Ascending aorta (tissue), 2 donors: ENCODE data around the gene DCUN1D2. TPM values are rescaled to one million over a fixed set of nuclear protein-coding genes. Genes with fewer than 3 reads are reported as not detected.

Experiments used
- DNase-seq, 2 donors: peaks; one replicate each; pipeline ENCODE4 v3.0.0-alpha.2; 2019; ENCODE audit warnings: low spot score in 2 of 2
- H3K27ac ChIP-seq, 2 donors: fragments of 200-600 bp; sonication (generic); one replicate each; pipeline ENCODE4 v1.5.1; 2016 to 2017; ENCODE audit warnings: mild to moderate bottlenecking in 1 of 2
- H3K27me3 ChIP-seq: fragments of 200-600 bp; sonication (generic); one replicate; pipeline ENCODE4 v1.5.1; 2017
- H3K36me3 ChIP-seq, 2 donors: fragments of 200-600 bp; sonication (generic); one replicate each; pipeline ENCODE4 v1.5.1; 2016
- H3K4me1 ChIP-seq, 2 donors: fragments of 200-600 bp; sonication (generic); one replicate each; pipeline ENCODE4 v1.5.1; 2016 to 2017; ENCODE audit warnings: mild to moderate bottlenecking in 1 of 2
- H3K4me3 ChIP-seq, 2 donors: fragments of 200-600 bp; sonication (generic); one replicate each; pipeline ENCODE4 v1.5.1; 2016 to 2017; ENCODE audit warnings: mild to moderate bottlenecking in 1 of 2
- H3K9me3 ChIP-seq, 2 donors: fragments of 200-600 bp; sonication (generic); one replicate each; pipeline ENCODE4 v1.5.1; 2016
- CTCF ChIP-seq, 3 experiments: fragments of 200-600 bp in 2 of 3; fragments of 450-650 bp in 1 of 3; sonication (generic) in 2 of 3; IDR thresholded peaks; one replicate each; pipeline ENCODE4 v1.5.1; 2016 to 2019; ENCODE audit warnings: antibody characterized with exemption in 3 of 3, mild to moderate bottlenecking in 1 of 3, moderate library complexity in 1 of 3
- intact Hi-C: fragments of 100-400 bp; cut with DNase I; formaldehyde crosslinking; loops from one replicate; pipeline ENCODE4 v1.15.1; 2023
- total RNA-seq: library from RNA; depleted of rRNA; stranded (reverse); fragments of >200 nt; gene quantifications from one replicate; pipeline ENCODE4 v1.1.0, GENCODE V29; 2016

The DCUN1D2 gene
- total RNA-seq, 1 donor from 2014 or later = 5.9 TPM

GRCh38 chr13:113428469-113428865 lies 62.0 kb downstream of the DCUN1D2 start:
- DNase-seq = no peak
- Histone ChIP-seq H3K36me3 (peaks cover 0 to 3% of the 10 kb centered on the region in 2 donors), H3K4me3 (no peak overlapping the region), H3K27me3 (no peaks in the 10 kb centered on the region), H3K4me1 (no peaks in the 10 kb centered on the region), H3K27ac (no peak overlapping the region), H3K9me3 (no peaks in the 10 kb centered on the region)
- TF ChIP-seq CTCF (IDR thresholded peaks at IDR 0.05) = no peak
- intact Hi-C loops = no loop called here

DNA sequence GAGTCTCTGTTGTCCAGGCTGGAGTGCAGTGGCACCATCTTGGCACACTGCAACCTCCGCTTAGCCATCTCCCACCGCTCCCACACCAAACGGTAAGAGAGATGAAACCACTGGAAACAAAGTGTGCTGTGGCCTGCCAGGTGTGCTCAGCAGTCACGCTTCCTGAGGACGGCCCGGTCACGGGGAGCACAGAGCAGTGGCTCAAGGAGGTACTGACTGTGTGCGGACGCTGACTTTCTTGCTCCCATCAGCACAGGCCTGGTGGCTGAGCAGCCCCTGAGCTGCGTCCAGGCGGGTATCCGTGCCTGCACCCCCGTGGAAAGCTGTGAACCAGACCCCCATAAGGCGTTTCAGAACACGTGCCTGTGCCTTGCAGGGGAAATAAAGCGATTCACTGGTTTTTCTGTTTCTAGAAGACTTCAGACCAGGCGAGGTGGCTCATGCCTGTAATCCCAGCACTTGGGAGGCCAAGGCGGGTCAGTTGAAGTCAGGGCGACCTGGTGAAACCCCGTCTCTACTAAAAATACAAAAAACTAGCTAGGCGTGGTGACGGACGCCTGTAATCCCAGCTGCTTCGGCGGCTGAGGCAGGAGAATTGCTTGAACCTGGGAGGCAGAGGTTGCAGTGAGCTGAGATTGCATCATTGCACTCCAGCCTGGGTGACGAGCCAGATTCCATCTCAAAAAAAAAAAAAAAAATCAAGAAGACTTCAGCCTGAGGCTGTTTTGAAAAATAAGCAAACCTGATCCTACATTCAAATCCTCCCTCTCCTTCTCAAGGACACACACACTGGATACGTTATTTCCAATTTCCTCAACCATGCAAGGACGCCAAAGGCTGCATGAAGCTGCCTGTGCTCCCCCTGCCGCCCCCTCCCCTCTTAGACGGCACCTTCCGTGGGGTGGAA lies 62.7 kb downstream of the DCUN1D2 start:
- Histone ChIP-seq H3K4me3 (no peak overlapping the region), H3K27ac (no peak overlapping the region), H3K27me3 (no peaks in the 10 kb centered on the region), H3K36me3 (peaks cover 0 to 3% of the 10 kb centered on the region in 2 donors), H3K4me1 (no peaks in the 10 kb centered on the region), H3K9me3 (no peaks in the 10 kb centered on the region)
- no peak for DNase-seq
- TF ChIP-seq CTCF (IDR thresholded peaks at IDR 0.05) = no peak
- intact Hi-C loops = no loop called here

DNA sequence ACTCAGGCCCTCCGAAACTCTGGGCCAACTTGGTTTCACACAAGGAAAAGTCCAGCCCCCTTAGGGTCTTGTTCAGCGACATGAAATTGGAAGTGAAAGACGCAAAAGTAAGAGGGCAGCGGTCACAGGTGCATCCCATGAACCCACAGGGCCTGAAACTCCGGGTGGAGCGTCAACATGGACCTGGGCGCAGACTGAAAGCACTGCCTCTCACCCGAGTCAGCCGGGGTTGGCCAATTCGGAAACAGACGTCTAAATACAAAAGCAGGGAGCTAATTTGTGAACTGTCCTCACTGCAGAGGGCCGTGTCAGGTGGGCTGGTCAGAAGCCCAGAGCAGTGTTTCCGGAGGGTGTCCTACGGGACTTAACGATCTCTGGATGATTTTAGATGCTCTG lies 63.9 kb downstream of the DCUN1D2 start:
- intact Hi-C loops = no loop called here
- no peaks in the 10 kb centered on the region for H3K9me3 ChIP-seq
- peaks cover under 1 to 2% of the 10 kb centered on the region in 2 donors for H3K4me1 ChIP-seq
- no peak overlapping the region for H3K27ac ChIP-seq
- TF ChIP-seq CTCF (IDR thresholded peaks at IDR 0.05) = no peak
- no peak overlapping the region for H3K4me3 ChIP-seq
- H3K36me3 ChIP-seq = peaks cover 0 to 3% of the 10 kb centered on the region in 2 donors
- no peak for DNase-seq
- no peaks in the 10 kb centered on the region for H3K27me3 ChIP-seq

- no peak for TF ChIP-seq CTCF (IDR thresholded peaks at IDR 0.05)
- H3K36me3 ChIP-seq = peaks cover 0 to 2% of the 10 kb centered on the region in 2 donors
- peaks cover 3 to 4% of the 10 kb centered on the region in 2 donors for H3K4me1 ChIP-seq
- H3K27me3 ChIP-seq = no peaks in the 10 kb centered on the region
- no peak for DNase-seq
- intact Hi-C loops = no loop called here
- H3K9me3 ChIP-seq = no peaks in the 10 kb centered on the region
- no peak overlapping the region for H3K27ac ChIP-seq
- no peak overlapping the region for H3K4me3 ChIP-seq
Observed at GRCh38 chr13:113425941-113426590, 64.4 kb downstream of the DCUN1D2 start.

DNA sequence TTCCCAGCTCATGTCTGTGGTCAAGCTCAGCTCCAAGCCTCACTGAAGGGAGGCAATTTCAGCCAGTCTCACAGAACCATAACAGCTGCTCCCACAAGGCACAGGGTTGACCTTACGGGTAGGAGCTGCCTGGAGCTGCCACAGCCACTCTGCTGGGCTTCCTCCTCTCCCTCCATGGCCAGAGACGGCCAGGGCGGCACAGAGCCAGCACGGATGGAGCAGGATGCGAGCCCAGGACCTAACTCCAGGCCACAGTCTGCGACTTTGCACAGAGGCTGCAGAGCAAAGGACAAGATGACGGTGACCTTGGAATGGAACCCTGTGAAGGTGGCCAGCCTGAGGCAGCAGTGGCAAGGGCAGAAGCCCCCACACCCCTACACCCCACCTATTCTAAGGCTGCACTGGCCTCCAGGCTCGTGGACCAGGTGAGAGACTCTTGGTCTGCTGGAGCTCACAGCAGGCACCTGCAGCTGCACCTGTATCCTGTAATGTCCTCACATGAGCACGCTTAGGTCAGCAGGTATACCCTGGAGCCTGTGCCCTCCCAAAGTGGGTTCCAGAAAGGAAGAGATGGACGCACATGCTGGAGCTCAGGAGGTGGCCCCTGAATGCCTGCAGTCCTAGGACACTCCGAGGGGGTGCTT lies 66.9 kb downstream of the DCUN1D2 start:
- Histone ChIP-seq H3K9me3 (no peaks in the 10 kb centered on the region), H3K27ac (no peak overlapping the region), H3K27me3 (no peaks in the 10 kb centered on the region), H3K36me3 (no peaks in the 10 kb centered on the region), H3K4me1 (peaks cover 3 to 4% of the 10 kb centered on the region in 2 donors), H3K4me3 (no peak overlapping the region)
- intact Hi-C loops = no loop called here
- no peak for TF ChIP-seq CTCF (IDR thresholded peaks at IDR 0.05)
- no peak for DNase-seq
